Activated B cell treated with CpG ODN at 0.5 μM for 24 hours (primary cell): ENCODE results near the gene CDC42. TPM values are rescaled to one million over a fixed set of nuclear protein-coding genes. Genes with fewer than 3 reads are reported as not detected.
A peak's percentile ranks its signal among the peaks of the same experiment; 100 is the strongest.
"Not testable (repeated sequence)": the region's sequence is repeated elsewhere in the genome, so short reads cannot be mapped to it uniquely, and the experiment has no call there.

Source experiments
- ATAC-seq: fragments of 200-7000 bp; cut with Tn5 transposase; one replicate; pipeline ENCODE4 v1.10.0; 2021; ENCODE audit warnings: low read depth, mild to moderate bottlenecking, moderate library complexity
- CTCF ChIA-PET: fragments of 350-600 bp; sonication (Branson Sonifier 250); formaldehyde crosslinking; loops from one replicate; lab custom pipeline; 2021; ENCODE audit warnings: antibody characterized with exemption; lab: Charles Lee
- POLR2A ChIA-PET: fragments of 350-600 bp; sonication (Branson Sonifier 250); formaldehyde crosslinking; loops from one replicate; lab custom pipeline; 2021; ENCODE audit warnings: antibody characterized with exemption; lab: Charles Lee
- DNase-seq: peaks from one replicate; pipeline ENCODE4 v3.0.0; 2022
- H3K27ac Mint-ChIP-seq: one replicate; pipeline ENCODE4 v1.8.0; 2020; ENCODE audit warnings: mixed read lengths
- H3K27me3 Mint-ChIP-seq: one replicate; pipeline ENCODE4 v1.8.0; 2021; ENCODE audit warnings: mixed read lengths
- H3K36me3 Mint-ChIP-seq: one replicate; pipeline ENCODE4 v1.8.0; 2021; ENCODE audit warnings: low read depth, mixed read lengths
- H3K4me1 Mint-ChIP-seq: one replicate; pipeline ENCODE4 v1.8.0; 2021; ENCODE audit warnings: mixed read lengths
- H3K4me3 Mint-ChIP-seq: one replicate; pipeline ENCODE4 v1.8.0; 2020; ENCODE audit warnings: mild to moderate bottlenecking, mixed read lengths
- H3K9me3 Mint-ChIP-seq: one replicate; pipeline ENCODE4 v1.8.0; 2020; ENCODE audit warnings: mixed read lengths
- intact Hi-C: fragments of 100-400 bp; cut with micrococcal nuclease; formaldehyde crosslinking; loops from one replicate; pipeline ENCODE4 v1.15.1; 2024
- total RNA-seq: library from RNA; stranded (reverse); gene quantifications from 2 replicates; pipeline ENCODE4 v1.2.3, GENCODE V29; 2022
- TF ChIP-seq, protein P1 (sequence below): fragments of 200-600 bp; IDR thresholded peaks from one replicate; pipeline ENCODE4 v1.8.0; 2022; ENCODE audit warnings: antibody characterized with exemption, mild to moderate bottlenecking

The CDC42 gene
- total RNA-seq, 1 donor from 2014 or later = 310 TPM

DNA sequence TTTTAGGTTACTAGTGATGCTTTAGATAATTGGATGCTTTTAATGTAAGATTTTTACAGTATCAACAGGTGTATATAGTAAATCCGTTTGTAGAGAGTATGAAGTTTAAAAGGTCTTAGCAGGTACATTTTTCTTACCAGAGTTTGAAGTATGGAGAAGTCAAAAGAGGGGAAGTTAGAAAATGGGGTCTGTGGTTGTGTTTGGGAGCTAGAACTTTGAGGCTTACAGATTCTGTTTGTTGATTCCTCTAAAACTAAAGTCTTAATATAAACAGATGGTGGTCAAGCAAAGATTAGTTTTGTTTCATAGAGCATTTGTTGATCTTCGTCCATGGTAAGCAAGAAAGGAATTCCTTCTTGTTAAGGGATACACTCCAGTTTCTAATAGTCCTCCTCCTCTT is 35.8 kb downstream of the CDC42 start:
- Mint-ChIP-seq H3K4me1 (peaks cover 79% of the 10 kb centered on the region), H3K9me3 (no peaks in the 10 kb centered on the region), H3K27ac (peak overlapping the region; percentile 63), H3K36me3 (peaks cover 93% of the 10 kb centered on the region), H3K27me3 (no peaks in the 10 kb centered on the region), H3K4me3 (peak overlapping the region; percentile 46)
- no peak for DNase-seq
- TF ChIP-seq, protein P1, sequence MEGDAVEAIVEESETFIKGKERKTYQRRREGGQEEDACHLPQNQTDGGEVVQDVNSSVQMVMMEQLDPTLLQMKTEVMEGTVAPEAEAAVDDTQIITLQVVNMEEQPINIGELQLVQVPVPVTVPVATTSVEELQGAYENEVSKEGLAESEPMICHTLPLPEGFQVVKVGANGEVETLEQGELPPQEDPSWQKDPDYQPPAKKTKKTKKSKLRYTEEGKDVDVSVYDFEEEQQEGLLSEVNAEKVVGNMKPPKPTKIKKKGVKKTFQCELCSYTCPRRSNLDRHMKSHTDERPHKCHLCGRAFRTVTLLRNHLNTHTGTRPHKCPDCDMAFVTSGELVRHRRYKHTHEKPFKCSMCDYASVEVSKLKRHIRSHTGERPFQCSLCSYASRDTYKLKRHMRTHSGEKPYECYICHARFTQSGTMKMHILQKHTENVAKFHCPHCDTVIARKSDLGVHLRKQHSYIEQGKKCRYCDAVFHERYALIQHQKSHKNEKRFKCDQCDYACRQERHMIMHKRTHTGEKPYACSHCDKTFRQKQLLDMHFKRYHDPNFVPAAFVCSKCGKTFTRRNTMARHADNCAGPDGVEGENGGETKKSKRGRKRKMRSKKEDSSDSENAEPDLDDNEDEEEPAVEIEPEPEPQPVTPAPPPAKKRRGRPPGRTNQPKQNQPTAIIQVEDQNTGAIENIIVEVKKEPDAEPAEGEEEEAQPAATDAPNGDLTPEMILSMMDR = no peak
- ChIA-PET POLR2A (interaction anchor here (0.6 to 1.1 kb wide), 2 partner anchors 22 to 36 kb away, joined by 3 to 4 read pairs; partner anchors contain the start of gene CDC42), CTCF (interaction anchor here (1.0 kb wide), 1 partner anchor 65 kb away, joined by 4 read pairs; no protein-coding TSS in a partner anchor)
- ATAC-seq = no peak
- intact Hi-C loops = no loop called here

GRCh38 chr1:22089134-22089571 is 36.6 kb downstream of the CDC42 start:
- peaks cover 81% of the 10 kb centered on the region for H3K4me1 Mint-ChIP-seq
- ChIA-PET CTCF (interaction anchor here (1.1 kb wide), 1 partner anchor 68 kb away, joined by 4 read pairs; no protein-coding TSS in a partner anchor), POLR2A (no interaction called here)
- H3K27ac Mint-ChIP-seq = peak overlapping the region; percentile 67
- DNase-seq (no peak), ATAC-seq (no peak)
- H3K4me3 Mint-ChIP-seq = peak overlapping the region; percentile 20
- no peaks in the 10 kb centered on the region for H3K27me3 Mint-ChIP-seq
- TF ChIP-seq, protein P1 = no peak
- H3K36me3 Mint-ChIP-seq = peaks cover 92% of the 10 kb centered on the region
- intact Hi-C loops = no loop called here
- no peaks in the 10 kb centered on the region for H3K9me3 Mint-ChIP-seq

DNA sequence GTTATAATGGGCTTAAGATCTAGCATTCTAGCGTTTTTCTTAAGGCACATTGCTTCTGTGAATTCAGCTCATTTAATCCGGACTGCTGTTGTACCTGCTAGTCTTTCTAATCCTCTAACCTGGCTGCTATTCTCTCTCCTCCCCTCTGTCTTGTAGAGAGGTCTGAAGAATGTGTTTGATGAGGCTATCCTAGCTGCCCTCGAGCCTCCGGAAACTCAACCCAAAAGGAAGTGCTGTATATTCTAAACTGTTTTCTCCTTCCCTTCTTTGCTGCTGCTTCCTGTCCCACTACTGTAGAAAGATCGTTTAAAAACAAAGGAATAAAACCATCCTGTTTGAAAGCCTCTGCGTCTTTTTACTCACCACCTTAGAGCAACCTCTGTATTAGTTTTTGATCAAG is 37.3 kb downstream of the CDC42 start:
- POLR2A ChIA-PET = no interaction called here
- TF ChIP-seq, protein P1 = no peak
- H3K36me3 Mint-ChIP-seq = peaks cover 90% of the 10 kb centered on the region
- DNase-seq (no peak), ATAC-seq (no peak)
- peak overlapping the region; percentile 42 for H3K4me3 Mint-ChIP-seq
- intact Hi-C loops = loop anchor here (5.0 kb wide), 2 partner anchors 37 to 553 kb away; partner anchors contain the start of genes C1QC and CDC42
- CTCF ChIA-PET = interaction anchor here (1.1 to 1.5 kb wide), 2 partner anchors 68 to 70 kb away, joined by 4 to 6 read pairs; no protein-coding TSS in a partner anchor
- H3K27me3 Mint-ChIP-seq = no peaks in the 10 kb centered on the region
- peaks cover 83% of the 10 kb centered on the region for H3K4me1 Mint-ChIP-seq
- H3K27ac Mint-ChIP-seq = peak overlapping the region; percentile 57
- H3K9me3 Mint-ChIP-seq = no peaks in the 10 kb centered on the region

DNA sequence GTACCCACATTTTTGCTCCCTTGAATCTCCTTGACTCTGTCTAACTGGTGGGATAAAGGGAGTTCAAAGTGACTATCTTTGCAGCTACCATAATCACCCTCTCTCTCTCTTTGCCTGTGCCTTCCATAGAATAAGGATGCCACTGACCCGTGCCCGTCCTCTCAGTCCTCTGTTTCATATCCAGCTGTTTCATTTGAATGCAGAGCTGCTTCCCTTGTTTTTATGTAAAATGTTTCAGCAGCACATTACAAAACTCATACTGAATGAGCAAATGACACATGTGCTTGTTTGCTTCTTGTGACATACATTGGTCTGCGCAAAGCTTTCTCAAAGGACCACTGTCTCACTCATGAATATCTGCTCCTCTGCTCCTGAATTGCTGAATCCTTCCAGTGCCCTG is 38.4 kb downstream of the CDC42 start:
- Mint-ChIP-seq H3K27me3 (no peaks in the 10 kb centered on the region), H3K27ac (peak overlapping the region; percentile 19), H3K9me3 (no peaks in the 10 kb centered on the region), H3K4me1 (peaks cover 80% of the 10 kb centered on the region), H3K4me3 (no peak overlapping the region), H3K36me3 (peaks cover 89% of the 10 kb centered on the region)
- TF ChIP-seq, protein P1 = no peak
- intact Hi-C loops = loop anchor here (5.0 kb wide), 2 partner anchors 39 to 551 kb away; partner anchors contain the start of genes C1QC and CDC42
- DNase-seq (no peak), ATAC-seq (no peak)
- POLR2A ChIA-PET = interaction anchor here (0.6 to 1.1 kb wide), 2 partner anchors 44 to 66 kb away, joined by 3 read pairs; no protein-coding TSS in a partner anchor
- CTCF ChIA-PET = interaction anchor here (1.5 kb wide), 1 partner anchor 72 kb away, joined by 6 read pairs; no protein-coding TSS in a partner anchor

DNA sequence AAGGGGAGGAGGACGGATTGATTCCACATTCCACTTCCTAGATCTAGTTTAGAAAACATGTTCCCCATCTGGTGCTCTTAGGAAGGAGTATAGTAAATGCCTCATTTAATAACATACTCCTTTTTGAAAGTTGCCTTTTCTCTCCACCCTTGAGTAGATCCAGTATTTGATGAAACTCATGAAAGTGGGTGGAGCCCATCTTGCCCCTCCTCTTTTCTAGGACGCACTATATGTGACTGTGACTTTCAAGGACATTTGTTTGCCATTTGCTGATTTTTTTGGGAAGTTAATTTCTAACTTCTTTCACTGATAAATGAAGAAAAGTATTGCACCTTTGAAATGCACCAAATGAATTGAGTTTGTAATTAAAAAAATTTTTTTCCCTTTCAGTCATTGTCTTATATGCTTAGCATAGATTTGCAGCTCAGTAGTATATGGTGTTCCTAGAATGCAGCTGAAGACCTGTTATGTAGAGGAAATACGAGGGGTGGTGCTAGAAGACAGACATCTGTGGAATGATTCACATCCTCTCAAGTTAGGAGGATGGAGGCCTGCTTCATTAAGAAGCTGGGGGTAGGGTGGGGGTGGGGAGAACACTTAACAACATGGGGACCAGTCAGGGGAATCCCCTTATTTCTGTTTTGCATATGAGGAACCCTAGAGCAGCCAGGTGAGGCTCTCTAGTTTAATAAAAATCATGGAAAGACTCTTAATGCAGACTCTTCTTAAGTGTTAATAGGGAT is 39.7 kb downstream of the CDC42 start:
- H3K27me3 Mint-ChIP-seq, H3K4me3 Mint-ChIP-seq, DNase-seq, H3K9me3 Mint-ChIP-seq: not testable (repeated sequence)
- peak; percentile 93 for ATAC-seq
- CTCF ChIA-PET = interaction anchor here (0.5 to 1.0 kb wide), 3 partner anchors 14 to 550 kb away, joined by 3 read pairs; no protein-coding TSS in a partner anchor
- intact Hi-C loops = loop anchor here (1.0 to 5.0 kb wide), 3 partner anchors 40 to 550 kb away; partner anchors contain the start of genes C1QC and CDC42
- POLR2A ChIA-PET = interaction anchor here (0.6 to 3.1 kb wide), 7 partner anchors 12 to 110 kb away, joined by 3 to 28 read pairs (median 4); partner anchors contain the start of gene CDC42
- Mint-ChIP-seq H3K4me1 (peaks cover 72% of the 10 kb centered on the region), H3K36me3 (peaks cover 88% of the 10 kb centered on the region), H3K27ac (peak overlapping the region; percentile 32)
